Common myeloid progenitor, CD34-positive (primary cell): Measurements from ENCODE around the gene TTC8.
A peak's percentile ranks its signal among the peaks of the same experiment; 100 is the strongest.
"Not testable (repeated sequence)": the region's sequence is repeated elsewhere in the genome, so short reads cannot be mapped to it uniquely, and the experiment has no call there.

Experiments used
- CTCF ChIA-PET: fragments of 350-600 bp; sonication (Branson Sonifier 250); formaldehyde crosslinking; loops from one replicate; lab custom pipeline; 2021; ENCODE audit warnings: antibody characterized with exemption; lab: Charles Lee
- POLR2A ChIA-PET: fragments of 350-600 bp; sonication (Branson Sonifier 250); formaldehyde crosslinking; loops from one replicate; lab custom pipeline; 2021; ENCODE audit warnings: antibody characterized with exemption; lab: Charles Lee
- DNase-seq, 3 donors: peaks; one replicate each; pipeline versions ENCODE4 v3.0.0 to v3.0.0-alpha.2; 2013
- H3K27ac ChIP-seq, 2 experiments: 1 replicate in 1 of 2; 2 replicates in 1 of 2; pipeline ENCODE4 v1.7.0; 2013; ENCODE audit warnings: inconsistent platforms in 2 of 2, low read length in 2 of 2, mild to moderate bottlenecking in 2 of 2, low read depth in 1 of 2, moderate library complexity in 1 of 2; ENCODE audit not compliant: severe bottlenecking in 2 of 2, insufficient read depth in 1 of 2, poor library complexity in 1 of 2
- H3K27me3 ChIP-seq, 5 experiments: replicated peaks in 2 of 5; 1 replicate in 3 of 5; 2 replicates in 2 of 5; pipeline versions ENCODE4 v1.6.1 to v1.7.0; 2013; ENCODE audit warnings: low read length in 4 of 5, mild to moderate bottlenecking in 2 of 5, moderate library complexity in 2 of 5, inconsistent platforms in 1 of 5; ENCODE audit not compliant: insufficient read depth in 5 of 5, control insufficient read depth in 4 of 5
- H3K36me3 ChIP-seq, 4 experiments: 1 replicate in 2 of 4; 2 replicates in 2 of 4; pipeline versions ENCODE4 v1.6.1 to v1.7.0; 2013; ENCODE audit warnings: low read length in 3 of 4, control low read depth in 1 of 4, mild to moderate bottlenecking in 1 of 4; ENCODE audit not compliant: control insufficient read depth in 4 of 4, insufficient read depth in 4 of 4
- H3K4me1 ChIP-seq, 4 experiments: 1 replicate in 3 of 4; 2 replicates in 1 of 4; pipeline versions ENCODE4 v1.6.1 to v1.7.1; 2013; ENCODE audit warnings: low read length in 3 of 4, mild to moderate bottlenecking in 3 of 4, control low read depth in 1 of 4, inconsistent platforms in 1 of 4, moderate library complexity in 1 of 4; ENCODE audit not compliant: control insufficient read depth in 4 of 4, insufficient read depth in 4 of 4; ENCODE audit errors: control extremely low read depth in 1 of 4
- H3K4me3 ChIP-seq, 7 experiments: 1 replicate in 4 of 7; 2 replicates in 3 of 7; pipeline versions ENCODE4 v1.5.1 to v1.7.0; 2013; ENCODE audit warnings: mild to moderate bottlenecking in 7 of 7, low read length in 6 of 7, moderate library complexity in 6 of 7, inconsistent platforms in 2 of 7, low read depth in 2 of 7, control low read depth in 1 of 7; ENCODE audit not compliant: insufficient read depth in 4 of 7, control insufficient read depth in 1 of 7; ENCODE audit errors: extremely low read depth in 1 of 7
- H3K9me3 ChIP-seq, 5 experiments: 1 replicate in 4 of 5; 2 replicates in 1 of 5; pipeline versions ENCODE4 v1.6.1 to v1.7.1; 2013; ENCODE audit warnings: low read length in 4 of 5, mild to moderate bottlenecking in 2 of 5, inconsistent platforms in 1 of 5, low read depth in 1 of 5, moderate library complexity in 1 of 5; ENCODE audit not compliant: control insufficient read depth in 4 of 5, insufficient read depth in 2 of 5; ENCODE audit errors: control extremely low read depth in 1 of 5
- WGBS: methylation state at CpG from one replicate; pipeline ENCODE4 v1.1.5; 2013; ENCODE audit not compliant: insufficient coverage; 5-methylcytosine and 5-hydroxymethylcytosine counted together

The TTC8 gene

DNA sequence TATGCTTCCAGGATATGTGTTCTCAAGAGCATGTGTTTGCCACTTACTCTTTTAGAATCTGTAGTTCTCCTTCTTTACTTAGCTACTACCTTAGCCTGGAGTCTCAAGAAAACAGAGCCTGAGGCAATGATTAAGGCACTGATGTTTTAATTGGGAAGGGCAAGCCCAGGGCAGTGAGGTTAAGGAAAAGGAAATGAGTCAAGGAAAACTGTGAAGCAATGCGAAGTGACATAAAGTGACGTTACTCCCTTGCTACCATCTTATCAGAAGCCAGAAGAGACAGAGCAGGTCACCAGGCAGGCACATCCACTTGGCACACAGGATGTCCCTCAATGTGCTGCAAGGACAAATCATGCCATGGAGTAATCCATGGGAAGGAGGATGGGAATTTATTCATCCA, 20.4 kb upstream of the TTC8 start:
- ChIA-PET CTCF (no interaction called here), POLR2A (interaction anchor here (0.7 kb wide), 1 partner anchor 237 kb away, joined by 3 read pairs; no protein-coding TSS in a partner anchor)
- Histone ChIP-seq H3K36me3 (no peaks in the 10 kb centered on the region), H3K4me3 (no peak overlapping the region), H3K9me3 (peaks cover 0 to 9% (median 3%) of the 10 kb centered on the region in 5 experiments), H3K27me3 (peaks cover 0 to 3% (median 0%) of the 10 kb centered on the region in 5 experiments), H3K27ac (no peak overlapping the region), H3K4me1 (no peaks in the 10 kb centered on the region)
- 60% methylated on average over 2 of the region's 2 CpGs for WGBS
- no peak for DNase-seq

DNA sequence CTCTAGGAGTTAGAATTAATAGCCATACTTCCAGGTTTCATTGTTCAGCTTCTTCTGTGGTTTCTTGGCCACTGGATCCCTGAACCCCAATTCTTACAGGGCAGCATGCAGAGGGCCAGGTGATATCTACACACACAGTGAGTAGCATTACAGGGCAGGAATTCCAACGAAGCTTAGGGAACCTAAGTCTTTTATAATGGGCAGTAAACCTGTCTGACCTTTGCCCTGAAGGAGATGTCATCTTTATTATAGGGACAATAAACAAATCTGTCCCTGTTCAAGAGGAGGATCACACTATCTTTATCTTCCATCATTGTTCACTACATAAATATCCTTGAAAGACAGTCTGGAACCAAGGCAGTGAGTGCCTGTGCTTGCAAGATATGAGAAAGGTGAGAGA, 20.0 kb upstream of the TTC8 start:
- POLR2A ChIA-PET = interaction anchor here (0.7 kb wide), 1 partner anchor 237 kb away, joined by 3 read pairs; no protein-coding TSS in a partner anchor
- H3K27me3 ChIP-seq = peaks cover 0 to 3% (median 0%) of the 10 kb centered on the region in 5 experiments
- H3K27ac ChIP-seq = no peak overlapping the region
- H3K36me3 ChIP-seq = no peaks in the 10 kb centered on the region
- peaks cover 0 to 9% (median 3%) of the 10 kb centered on the region in 5 experiments for H3K9me3 ChIP-seq
- CTCF ChIA-PET = no interaction called here
- no peak overlapping the region for H3K4me3 ChIP-seq
- H3K4me1 ChIP-seq = no peaks in the 10 kb centered on the region
- no peak for DNase-seq
- WGBS = no CpG with 5 or more reads among the region's 1 CpG

DNA sequence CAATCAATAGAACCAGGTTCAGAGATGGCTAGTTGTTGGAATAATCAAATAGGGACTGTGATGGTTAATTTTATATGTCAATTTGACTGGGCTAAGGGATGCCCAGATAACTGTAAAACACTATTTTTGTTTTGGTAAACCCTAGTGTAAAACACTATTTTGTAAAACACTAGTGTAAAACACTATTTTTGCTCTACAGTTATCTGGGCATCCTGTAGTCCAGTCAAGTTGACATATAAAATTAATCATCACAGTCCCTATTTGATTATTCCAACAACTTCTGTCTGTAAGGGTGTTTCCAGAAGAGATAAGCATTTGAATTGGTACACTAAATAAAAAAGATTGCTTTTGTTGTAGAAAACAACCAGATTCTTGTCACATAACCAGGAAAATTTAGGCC, 16.1 kb upstream of the TTC8 start:
- CTCF ChIA-PET = no interaction called here
- no peak overlapping the region for H3K27ac ChIP-seq

DNA sequence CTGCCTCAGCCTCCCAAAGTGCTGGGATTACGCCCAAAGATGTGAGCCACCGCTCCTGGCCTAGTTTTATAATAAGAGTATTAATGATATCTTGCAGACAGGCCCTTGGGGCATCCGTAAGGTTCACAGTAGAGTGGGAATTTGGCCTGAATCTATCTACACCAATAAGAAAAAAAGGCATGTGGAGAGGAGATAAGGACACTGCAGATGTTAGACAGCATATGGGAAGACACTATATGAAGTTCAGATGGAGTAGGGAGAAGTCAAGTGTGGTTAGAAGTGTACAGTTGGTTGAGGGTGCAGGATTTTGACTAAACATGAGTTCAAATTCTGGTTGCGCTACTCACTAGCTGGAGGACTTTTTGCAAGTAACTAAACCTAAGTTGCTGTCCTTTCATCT, 8.5 kb upstream of the TTC8 start:
- Histone ChIP-seq H3K27me3 (no peaks in the 10 kb centered on the region), H3K9me3 (no peaks in the 10 kb centered on the region), H3K4me1 (peaks cover 0 to 6% (median 0%) of the 10 kb centered on the region in 4 experiments), H3K27ac (no peak overlapping the region), H3K36me3 (no peaks in the 10 kb centered on the region), H3K4me3 (no peak overlapping the region)
- peak in 1 of 3 donors; percentile 26 for DNase-seq
- WGBS = no CpG with 5 or more reads among the region's 4 CpGs
- ChIA-PET CTCF (no interaction called here), POLR2A (no interaction called here)

More for the DNA sequence above, 16.1 kb upstream of the TTC8 start:
- H3K36me3 ChIP-seq = no peaks in the 10 kb centered on the region
- H3K9me3 ChIP-seq = peaks cover 0 to 9% (median 3%) of the 10 kb centered on the region in 5 experiments
- no peak overlapping the region for H3K4me3 ChIP-seq
- peaks cover 0 to 6% (median 0%) of the 10 kb centered on the region in 4 experiments for H3K4me1 ChIP-seq
- POLR2A ChIA-PET = no interaction called here
- no peak for DNase-seq
- peaks cover 0 to 3% (median 0%) of the 10 kb centered on the region in 5 experiments for H3K27me3 ChIP-seq

- H3K27me3 ChIP-seq = no peaks in the 10 kb centered on the region
- H3K9me3 ChIP-seq = no peaks in the 10 kb centered on the region
- no peaks in the 10 kb centered on the region for H3K36me3 ChIP-seq
- 83% methylated on average over 1 of the region's 1 CpG for WGBS
- ChIA-PET POLR2A (no interaction called here), CTCF (no interaction called here)
- no peak for DNase-seq
- H3K4me1 ChIP-seq = no peaks in the 10 kb centered on the region
- H3K4me3 ChIP-seq = no peak overlapping the region
- H3K27ac ChIP-seq = no peak overlapping the region
Measured at GRCh38 chr14:88818018-88818417, 6.4 kb upstream of the TTC8 start.

GRCh38 chr14:88819674-88820073, 4.8 kb upstream of the TTC8 start:
- H3K9me3 ChIP-seq, CTCF ChIA-PET, H3K27ac ChIP-seq, H3K4me1 ChIP-seq, H3K4me3 ChIP-seq, H3K27me3 ChIP-seq, H3K36me3 ChIP-seq: not testable (repeated sequence)
- POLR2A ChIA-PET = interaction anchor here (0.6 kb wide), 1 partner anchor 8 kb away, joined by 6 read pairs; no protein-coding TSS in a partner anchor
- WGBS = 73% methylated on average over 2 of the region's 3 CpGs
- peak in 2 of 3 donors; percentile 16 to 54 for DNase-seq

DNA sequence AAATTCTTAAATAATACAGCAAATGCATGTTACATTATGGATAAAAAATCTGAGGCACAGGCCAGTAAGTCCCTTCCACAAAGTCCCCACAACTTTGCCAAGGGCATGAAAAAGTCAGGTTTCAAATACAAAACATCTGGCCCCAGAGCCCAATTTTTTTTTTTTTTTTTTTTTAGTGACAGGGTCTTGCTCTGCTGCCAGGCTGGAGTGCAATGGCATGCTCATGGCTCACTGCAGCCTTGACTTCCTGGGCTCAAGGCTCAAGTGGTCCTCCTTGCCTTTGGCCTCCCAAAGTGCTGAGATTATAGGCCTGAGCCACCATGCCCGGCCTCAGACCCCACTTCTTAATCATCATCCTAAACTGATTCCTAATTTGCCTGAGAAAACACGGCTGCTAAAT, 3.1 kb upstream of the TTC8 start:
- 100% methylated on average over 2 of the region's 2 CpGs for WGBS
- DNase-seq = no peak
- ChIA-PET CTCF (no interaction called here), POLR2A (no interaction called here)
- Histone ChIP-seq H3K4me1 (peaks cover 0 to 16% (median 12%) of the 10 kb centered on the region in 4 experiments), H3K27me3 (no peaks in the 10 kb centered on the region), H3K36me3 (no peaks in the 10 kb centered on the region), H3K27ac (no peak overlapping the region), H3K9me3 (no peaks in the 10 kb centered on the region), H3K4me3 (no peak overlapping the region)
